Type B pancreatic cell (in vitro differentiated cells): Measurements from ENCODE around the gene CAMTA1. TPM values are rescaled to one million over a fixed set of nuclear protein-coding genes. Genes with fewer than 3 reads are reported as not detected.

Experiments
- DNase-seq: peaks from one replicate; pipeline ENCODE4 v3.0.0; 2021; ENCODE audit warnings: mixed read lengths; ENCODE audit not compliant: unreplicated experiment; ENCODE audit errors: extremely low spot score
- H3K27ac Mint-ChIP-seq: 2 replicates; pipeline ENCODE4 v1.8.0; 2021; ENCODE audit warnings: mild to moderate bottlenecking, mixed read lengths
- H3K27me3 Mint-ChIP-seq: 2 replicates; pipeline ENCODE4 v1.8.0; 2021; ENCODE audit warnings: mixed read lengths
- H3K36me3 Mint-ChIP-seq: 2 replicates; pipeline ENCODE4 v1.8.0; 2021; ENCODE audit warnings: mixed read lengths
- H3K4me1 Mint-ChIP-seq: one replicate; pipeline ENCODE4 v1.8.0; 2021; ENCODE audit warnings: mixed read lengths; ENCODE audit not compliant: unreplicated experiment
- H3K4me3 Mint-ChIP-seq: 2 replicates; pipeline ENCODE4 v1.8.0; 2021; ENCODE audit warnings: mild to moderate bottlenecking, mixed read lengths
- H3K9me3 Mint-ChIP-seq: 2 replicates; pipeline ENCODE4 v1.8.0; 2021; ENCODE audit warnings: mixed read lengths
- total RNA-seq: library from RNA; stranded (reverse); gene quantifications from 2 replicates; pipeline ENCODE4 v1.2.1, GENCODE V29; 2021; ENCODE audit warnings: low replicate concordance
- TF ChIP-seq, protein P1 (sequence below): fragments of 200-600 bp; sonication (generic); conservative IDR thresholded peaks from 2 replicates; pipeline ENCODE4 v1.5.0; 2021; ENCODE audit warnings: antibody characterized with exemption, mild to moderate bottlenecking

CAMTA1 gene
- total RNA-seq, 1 donor from 2014 or later, result 82.5 TPM

DNA sequence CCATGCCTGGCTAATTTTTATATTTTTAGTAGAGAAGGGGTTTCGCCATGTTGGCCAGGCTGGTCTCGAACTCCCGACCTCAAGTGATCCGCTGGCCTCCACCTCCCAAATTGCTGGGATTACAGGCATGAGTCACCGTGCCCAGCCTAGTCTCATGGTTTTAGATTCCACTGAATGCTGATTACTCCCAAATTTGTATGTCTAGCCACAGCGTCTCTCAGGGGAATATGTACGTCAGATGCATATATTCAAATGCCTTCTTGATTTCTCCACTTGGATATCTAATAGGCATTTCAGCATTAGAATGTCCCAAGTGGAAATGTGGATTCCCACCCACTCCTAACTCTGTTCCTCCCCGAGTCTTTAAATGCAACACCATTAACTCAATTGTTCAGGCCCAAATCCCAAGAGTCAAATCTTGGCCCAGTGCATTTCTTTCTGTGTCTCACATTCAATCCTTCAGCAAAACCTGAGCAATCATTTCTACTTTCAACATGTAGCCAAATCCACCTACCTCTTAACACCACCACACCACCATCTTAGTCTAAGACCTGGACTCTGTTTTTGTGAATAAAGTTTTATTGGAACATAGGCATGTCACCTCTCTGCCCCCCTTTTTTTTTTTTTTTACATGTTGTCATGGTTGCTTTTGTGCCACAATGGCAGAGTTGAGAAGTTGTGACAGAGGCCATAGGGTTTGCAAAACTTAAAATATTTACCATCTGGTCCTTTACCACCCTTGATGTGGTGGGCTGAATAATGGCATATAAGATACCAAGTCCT is 9.8 kb upstream of the CAMTA1 start:
- H3K36me3 Mint-ChIP-seq, result no peaks in the 10 kb centered on the region
- no peaks in the 10 kb centered on the region for H3K9me3 Mint-ChIP-seq
- TF ChIP-seq, protein P1, sequence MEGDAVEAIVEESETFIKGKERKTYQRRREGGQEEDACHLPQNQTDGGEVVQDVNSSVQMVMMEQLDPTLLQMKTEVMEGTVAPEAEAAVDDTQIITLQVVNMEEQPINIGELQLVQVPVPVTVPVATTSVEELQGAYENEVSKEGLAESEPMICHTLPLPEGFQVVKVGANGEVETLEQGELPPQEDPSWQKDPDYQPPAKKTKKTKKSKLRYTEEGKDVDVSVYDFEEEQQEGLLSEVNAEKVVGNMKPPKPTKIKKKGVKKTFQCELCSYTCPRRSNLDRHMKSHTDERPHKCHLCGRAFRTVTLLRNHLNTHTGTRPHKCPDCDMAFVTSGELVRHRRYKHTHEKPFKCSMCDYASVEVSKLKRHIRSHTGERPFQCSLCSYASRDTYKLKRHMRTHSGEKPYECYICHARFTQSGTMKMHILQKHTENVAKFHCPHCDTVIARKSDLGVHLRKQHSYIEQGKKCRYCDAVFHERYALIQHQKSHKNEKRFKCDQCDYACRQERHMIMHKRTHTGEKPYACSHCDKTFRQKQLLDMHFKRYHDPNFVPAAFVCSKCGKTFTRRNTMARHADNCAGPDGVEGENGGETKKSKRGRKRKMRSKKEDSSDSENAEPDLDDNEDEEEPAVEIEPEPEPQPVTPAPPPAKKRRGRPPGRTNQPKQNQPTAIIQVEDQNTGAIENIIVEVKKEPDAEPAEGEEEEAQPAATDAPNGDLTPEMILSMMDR, result no peak
- H3K27ac Mint-ChIP-seq, result no peak overlapping the region
- H3K4me3 Mint-ChIP-seq, result no peak overlapping the region
- H3K27me3 Mint-ChIP-seq, result peaks cover 4% of the 10 kb centered on the region
- DNase-seq, result no peak
- H3K4me1 Mint-ChIP-seq, result peaks cover 19% of the 10 kb centered on the region

DNA sequence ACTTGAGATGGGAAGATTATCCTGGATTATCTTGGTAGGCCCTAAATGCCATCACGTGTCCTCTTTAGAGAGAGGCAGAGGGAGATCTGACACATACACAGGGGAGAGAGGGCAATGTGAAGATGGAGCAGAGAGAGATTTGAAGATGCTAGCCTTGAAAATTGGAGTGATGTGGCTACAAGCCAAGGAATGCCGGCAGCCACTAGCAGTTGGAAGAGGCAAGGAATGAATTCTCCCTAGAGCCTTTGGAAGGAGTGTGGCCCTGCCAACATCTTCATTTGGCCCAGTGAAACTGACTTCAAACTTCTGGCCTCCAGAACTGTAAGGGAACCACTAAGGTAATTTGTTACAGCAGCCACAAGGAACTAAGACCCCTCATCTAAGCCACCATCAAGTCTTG is 8.9 kb upstream of the CAMTA1 start:
- H3K4me1 Mint-ChIP-seq, result peaks cover 9% of the 10 kb centered on the region
- no peak for DNase-seq
- TF ChIP-seq, protein P1, result no peak
- H3K9me3 Mint-ChIP-seq, result no peaks in the 10 kb centered on the region
- H3K4me3 Mint-ChIP-seq, result no peak overlapping the region
- H3K27me3 Mint-ChIP-seq, result no peaks in the 10 kb centered on the region
- no peaks in the 10 kb centered on the region for H3K36me3 Mint-ChIP-seq
- H3K27ac Mint-ChIP-seq, result no peak overlapping the region

DNA sequence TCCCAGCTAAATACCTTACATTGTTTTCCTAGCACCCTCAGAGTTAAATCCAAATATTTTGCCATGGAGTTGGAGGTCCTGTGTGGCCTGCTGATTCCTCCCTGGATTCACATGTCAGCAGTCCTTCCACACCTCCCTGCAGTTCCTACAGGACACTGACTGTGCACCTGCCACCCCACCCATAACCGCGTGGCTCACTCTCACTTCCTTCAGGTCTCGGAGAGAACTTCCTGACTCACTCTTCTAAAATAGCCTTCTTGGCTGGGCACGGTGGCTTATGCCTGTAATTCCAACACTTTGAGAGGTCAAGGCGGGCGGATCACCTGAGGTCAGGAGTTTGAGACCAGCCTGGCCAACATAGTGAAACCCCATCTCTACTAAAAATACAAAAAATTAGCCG is 8.4 kb upstream of the CAMTA1 start:
- TF ChIP-seq, protein P1, result no peak
- Mint-ChIP-seq H3K27me3 (no peaks in the 10 kb centered on the region), H3K9me3 (no peaks in the 10 kb centered on the region), H3K27ac (no peak overlapping the region), H3K36me3 (no peaks in the 10 kb centered on the region), H3K4me1 (peaks cover 4% of the 10 kb centered on the region), H3K4me3 (no peak overlapping the region)
- DNase-seq, result no peak

GRCh38 chr1:6777813-6778212 is 7.4 kb upstream of the CAMTA1 start:
- no peak for DNase-seq
- Mint-ChIP-seq H3K9me3 (no peaks in the 10 kb centered on the region), H3K36me3 (no peaks in the 10 kb centered on the region), H3K4me3 (no peak overlapping the region), H3K4me1 (no peaks in the 10 kb centered on the region), H3K27ac (no peak overlapping the region), H3K27me3 (no peaks in the 10 kb centered on the region)
- TF ChIP-seq, protein P1, result no peak

DNA sequence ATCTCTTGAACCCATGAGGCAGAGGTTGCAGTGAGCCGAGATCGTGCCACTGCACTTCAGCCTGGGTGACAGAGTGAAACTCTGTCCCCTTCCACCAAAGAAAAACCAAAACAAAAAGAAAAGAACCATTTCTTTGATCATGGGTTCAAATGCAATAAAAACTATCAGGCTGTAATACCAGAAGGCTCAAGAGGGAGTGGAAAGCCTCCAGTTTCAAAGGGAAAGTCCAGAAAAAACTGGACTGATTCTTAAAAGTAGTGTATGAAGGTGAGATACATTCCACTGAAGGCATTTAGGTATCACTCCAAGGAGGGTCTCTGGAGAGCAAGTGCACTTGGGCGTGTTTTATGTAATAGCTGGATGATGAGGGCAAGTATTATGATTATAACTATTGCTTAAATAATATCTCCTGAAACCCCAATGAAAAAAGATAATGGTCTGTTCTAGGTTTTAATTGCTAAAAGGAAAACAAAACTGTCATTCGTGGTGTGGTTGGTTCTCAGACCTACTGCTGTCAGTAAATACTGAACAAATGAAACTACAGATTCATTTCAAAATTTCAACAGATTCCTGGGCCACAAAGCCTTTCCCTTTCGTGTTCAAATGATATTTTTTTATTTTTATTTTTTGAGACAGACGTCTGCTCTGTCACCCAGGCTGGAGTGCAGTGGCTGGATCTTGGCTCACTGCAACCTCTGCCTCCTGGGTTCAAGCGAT is 6.0 kb upstream of the CAMTA1 start:
- Mint-ChIP-seq H3K27ac (no peak overlapping the region), H3K9me3 (no peaks in the 10 kb centered on the region), H3K27me3 (no peaks in the 10 kb centered on the region), H3K36me3 (no peaks in the 10 kb centered on the region), H3K4me3 (no peak overlapping the region), H3K4me1 (peaks cover 8% of the 10 kb centered on the region)
- TF ChIP-seq, protein P1, result no peak
- no peak for DNase-seq
